Measurements from ENCODE around the gene DRC1.
A peak's percentile ranks its signal among the peaks of the same experiment; 100 is the strongest.

Gene DRC1

DNA sequence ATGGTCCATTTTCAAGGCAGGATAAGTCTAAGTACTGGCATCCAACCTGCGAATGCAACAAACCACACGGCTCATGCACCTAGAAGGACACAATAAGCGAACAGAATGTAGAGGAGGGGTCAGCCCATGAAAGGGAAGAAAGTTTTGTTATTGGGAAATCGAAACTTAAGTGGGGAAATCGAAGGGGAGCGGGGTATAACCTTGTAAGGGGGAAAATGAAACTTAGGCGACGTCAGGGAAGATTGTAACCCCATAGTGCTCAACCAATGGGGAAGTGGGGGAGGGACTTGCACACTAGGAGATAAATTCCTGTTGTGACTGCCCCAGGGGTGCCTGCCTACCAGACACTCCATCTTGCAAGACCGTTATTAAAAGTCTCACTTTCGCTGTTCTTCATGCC, 91.8 kb downstream of the DRC1 start:
- no peak for DNase-seq (ENCODE audit: low read depth)

DNA sequence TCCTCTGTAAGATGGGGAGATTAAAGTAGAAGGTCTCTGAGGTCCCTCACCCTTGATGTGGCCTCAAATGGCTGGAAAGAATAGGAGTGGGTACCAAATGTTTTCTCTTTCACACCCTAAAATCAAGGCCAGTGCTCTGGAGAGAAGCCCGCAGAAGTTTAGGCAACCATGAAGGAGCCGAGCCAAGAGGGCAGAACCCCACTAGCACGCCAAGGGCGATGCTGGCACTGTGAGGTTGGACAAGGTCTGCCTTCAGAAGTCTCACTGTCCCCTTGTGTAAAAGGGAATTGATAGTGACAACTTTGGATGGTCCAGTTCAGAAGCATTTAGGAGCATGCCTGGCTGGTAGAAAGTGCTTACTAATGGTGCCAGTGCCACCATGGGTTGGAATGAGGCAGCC, 92.5 kb downstream of the DRC1 start:
- DNase-seq (ENCODE audit: low read depth) = no peak

DNA sequence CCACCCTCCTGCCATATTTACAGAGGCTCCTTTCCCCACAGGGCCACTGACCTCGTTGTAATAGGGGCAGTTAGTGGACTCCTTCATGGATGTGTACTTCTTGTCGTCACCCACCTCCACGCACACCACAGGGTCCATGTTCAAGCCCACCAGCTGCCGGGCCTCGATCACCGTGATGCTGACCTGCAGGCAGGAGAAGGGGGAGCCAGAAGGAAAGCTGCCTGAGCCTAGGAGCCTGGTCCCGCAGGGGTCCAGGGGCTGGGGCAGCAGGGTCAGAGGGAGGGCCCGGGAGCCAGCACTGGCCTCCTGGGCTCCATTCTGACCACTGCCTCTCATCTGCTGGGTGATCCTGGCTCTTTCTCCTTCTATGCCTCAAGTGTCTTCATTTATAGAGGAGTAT, 93.2 kb downstream of the DRC1 start:
- DNase-seq (ENCODE audit: low read depth) = no peak

DNA sequence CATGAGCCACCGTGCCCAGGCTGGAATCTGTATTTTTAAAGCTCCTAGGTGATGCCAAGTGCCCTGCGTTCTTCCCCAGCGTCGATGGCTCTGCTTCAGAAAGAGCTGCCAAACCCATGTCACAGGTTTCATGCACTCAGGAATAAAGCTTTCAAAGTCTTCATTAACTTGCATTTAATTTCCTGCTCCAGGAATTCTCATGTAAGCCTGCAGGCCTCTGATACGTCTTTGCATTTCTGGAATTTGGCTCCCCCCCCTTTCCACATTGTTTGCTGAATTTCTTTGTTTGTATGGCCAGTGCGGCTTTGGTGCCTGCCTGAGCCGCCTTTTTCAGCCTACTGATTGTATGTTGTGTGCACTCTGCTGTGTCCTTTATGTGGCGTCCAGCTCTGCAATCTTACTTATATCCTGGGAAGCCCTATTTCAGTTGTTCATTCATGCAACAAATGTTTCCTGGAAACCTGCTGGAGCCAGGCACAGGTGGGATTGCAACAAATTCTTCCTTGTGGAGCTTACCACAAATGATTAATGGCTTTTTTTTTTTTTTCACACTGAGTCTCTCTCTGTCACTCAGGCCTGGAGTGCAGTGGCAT, 94.1 kb downstream of the DRC1 start:
- no peak for DNase-seq (ENCODE audit: low read depth)

DNA sequence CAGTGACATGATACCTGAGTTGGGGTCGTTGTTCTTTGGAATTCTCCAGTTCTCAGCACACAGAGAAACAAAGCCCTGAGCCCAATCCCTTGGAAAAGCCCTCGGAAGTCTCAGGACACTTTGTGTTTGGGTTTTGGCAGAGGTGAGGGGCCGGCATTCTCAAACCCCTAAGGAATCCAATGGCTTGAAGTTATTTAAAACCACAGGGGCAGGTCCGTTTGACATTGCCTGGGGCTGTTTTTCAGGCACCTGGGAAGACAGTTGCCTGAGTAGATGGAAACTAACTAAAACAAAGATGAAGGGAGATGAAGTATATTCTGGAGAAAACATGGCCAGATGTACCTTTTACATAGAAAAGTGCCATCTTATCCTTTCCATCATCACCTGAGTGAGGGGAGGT, 98.7 kb downstream of the DRC1 start:
- no peak for DNase-seq (ENCODE audit: low read depth)

DNA sequence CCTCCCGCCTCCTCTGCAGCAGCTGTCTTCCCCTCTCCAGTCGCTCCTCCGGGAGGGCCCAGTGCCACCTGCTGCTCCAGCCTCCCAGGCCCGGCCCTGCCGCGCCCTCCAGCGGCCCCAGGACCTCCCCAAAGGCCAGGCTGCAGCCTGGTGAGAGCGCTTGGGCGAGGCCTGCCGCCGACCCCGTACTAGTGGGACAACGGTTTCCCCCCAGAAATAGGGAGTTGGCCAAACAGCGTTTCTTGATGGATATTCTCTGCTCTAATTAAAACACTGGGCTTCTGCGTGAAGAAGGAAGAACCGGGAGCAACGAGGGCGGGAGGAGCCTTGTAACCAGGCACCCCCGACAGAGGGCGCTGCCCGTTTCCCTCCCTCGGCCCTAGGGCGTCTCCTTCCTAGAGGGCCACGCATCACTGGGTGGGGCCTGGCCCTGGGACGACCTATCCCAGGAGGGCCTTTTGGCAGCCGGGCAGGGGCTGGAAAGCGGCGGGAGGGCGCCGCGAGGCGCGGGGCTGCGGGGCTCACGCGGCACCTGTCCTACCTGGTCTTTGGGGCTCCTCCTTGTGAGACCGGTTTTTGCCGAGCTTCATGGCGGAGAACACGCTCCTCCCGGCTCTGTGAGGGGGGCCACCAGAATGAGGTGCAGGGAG, 101.6 kb downstream of the DRC1 start:
- DNase-seq (ENCODE audit: low read depth) = peak; percentile 71

DNA sequence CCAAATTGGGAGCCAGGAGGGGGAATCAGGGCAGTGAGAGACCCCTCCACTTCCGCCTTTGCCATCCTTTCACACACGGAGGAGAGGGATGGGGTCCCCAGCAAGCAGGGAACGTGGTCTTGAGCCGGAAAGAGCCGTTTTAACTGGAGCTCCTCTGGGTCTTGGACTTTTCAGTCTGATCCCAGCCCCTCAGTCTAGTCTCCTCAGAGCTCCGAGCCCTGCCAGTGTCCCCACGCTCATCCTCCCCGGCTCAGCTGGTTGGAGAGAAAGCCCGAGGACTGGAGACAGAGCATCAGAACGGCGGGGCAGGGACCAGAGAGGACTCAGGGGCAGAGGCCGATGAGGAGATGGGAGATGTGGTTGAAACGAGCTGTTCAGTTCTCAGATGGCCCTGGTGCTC, 102.3 kb downstream of the DRC1 start:
- no peak for DNase-seq (ENCODE audit: low read depth)

DNA sequence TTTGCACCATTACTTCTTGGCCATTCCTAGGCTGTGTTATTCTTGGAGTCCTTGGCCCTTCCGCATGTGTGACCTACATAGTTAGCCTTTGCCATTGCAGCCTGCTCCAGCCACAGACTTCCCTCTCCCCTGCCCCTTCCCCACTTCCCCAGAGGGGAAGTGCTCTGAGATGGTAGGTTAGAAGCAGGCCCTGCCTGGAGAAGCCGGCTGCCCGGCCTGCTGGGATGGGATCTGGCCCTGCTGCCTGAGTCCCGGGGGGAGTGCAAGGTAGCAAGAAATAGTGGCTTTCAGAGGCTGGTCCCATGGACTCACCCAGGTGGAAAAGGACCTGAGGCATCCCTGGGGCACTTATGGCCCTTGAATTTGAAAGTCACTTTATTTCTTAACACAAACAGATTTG, 104.6 kb downstream of the DRC1 start:
- no peak for DNase-seq (ENCODE audit: low read depth)

Data from CMK (cell line).